HG03039 (cell line): Measurements from ENCODE around the gene PTPRD.

Source experiments
- ATAC-seq: cut with Tn5 transposase; IDR thresholded peaks from one replicate; pipeline ENCODE4 v1.9.1; 2021; ENCODE audit warnings: mild to moderate bottlenecking, moderate library complexity; ENCODE audit not compliant: unreplicated experiment

Gene PTPRD

DNA sequence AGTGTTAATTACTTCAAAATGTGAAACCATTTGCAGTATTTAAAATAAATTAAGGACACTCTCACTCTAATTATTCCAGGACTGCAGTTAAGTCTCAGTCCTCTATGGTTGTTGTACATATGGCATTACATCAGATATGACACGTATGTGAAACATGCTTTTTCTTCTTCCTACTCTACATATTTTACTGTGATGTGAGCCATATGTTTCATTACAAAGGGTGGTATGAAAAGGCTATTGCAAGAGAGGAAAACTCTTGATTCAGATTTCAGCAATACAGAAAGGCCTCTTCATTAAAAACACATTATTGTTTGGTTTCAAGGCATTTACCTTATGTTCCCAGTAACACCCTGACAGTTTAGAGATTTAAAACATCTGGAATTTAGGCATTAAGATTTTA lies 1848.8 kb downstream of the PTPRD start:
- no peak for ATAC-seq

DNA sequence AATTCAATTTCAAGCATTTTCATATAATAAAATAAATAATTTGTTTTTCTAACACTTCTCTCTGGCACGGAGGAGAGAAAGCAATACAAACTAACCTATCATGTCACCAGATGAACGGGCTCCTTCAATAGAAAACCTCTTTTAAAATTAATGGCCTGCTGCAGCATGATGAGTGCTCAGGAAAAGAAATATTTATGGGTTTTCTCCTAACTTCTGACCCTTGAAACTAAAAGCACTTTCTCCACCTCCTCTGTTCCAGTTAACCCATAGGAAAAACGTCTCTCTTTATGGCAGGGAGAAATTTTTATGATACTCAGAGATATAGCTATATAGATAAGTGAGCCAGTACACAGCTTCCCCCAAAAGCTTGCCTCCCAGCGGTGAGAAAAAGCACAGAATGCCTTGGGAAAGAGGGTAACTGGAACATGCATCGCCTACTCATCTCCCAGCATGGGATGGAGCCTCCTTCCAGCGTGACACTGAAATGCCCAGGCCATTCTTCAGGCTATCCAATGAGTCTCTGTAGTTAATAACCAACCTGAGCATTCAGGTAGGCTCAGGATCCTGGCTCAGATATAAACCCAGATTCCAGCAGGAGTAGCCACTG lies 1850.2 kb downstream of the PTPRD start:
- no peak for ATAC-seq

DNA sequence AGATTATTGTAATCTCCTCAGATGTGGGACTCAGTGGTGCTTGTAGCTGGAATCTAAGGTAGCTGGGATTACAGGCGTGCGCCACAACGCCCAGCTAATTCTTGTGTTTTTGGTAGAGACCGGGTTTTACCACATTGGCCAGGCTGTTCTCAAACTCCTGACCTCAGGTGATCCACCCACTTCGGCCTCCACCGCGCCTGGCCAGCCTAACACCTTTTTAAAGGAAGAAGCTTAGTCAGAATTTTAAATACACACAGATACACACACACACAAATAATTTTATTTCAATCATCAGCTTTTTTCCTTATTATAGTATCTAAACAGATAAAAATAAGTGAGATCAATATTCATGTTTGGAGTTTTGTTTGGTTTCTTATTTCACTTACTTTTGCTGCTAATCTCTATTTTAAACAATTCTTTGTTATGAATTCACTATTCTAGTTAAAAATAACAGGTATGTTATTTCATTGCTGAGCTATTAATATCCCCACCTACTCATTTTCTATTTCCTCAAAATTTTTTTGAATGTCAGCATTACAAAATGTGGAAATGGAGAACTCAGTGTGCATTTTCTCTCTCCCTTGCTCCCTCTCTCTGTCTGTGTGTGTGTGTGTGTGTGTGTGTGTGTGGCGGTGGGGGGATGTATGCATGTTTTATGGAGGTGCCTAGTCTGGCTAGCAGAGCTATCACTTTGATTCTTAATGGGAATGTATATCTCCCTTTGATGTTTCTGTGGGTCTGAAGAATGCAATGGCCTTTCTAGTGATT lies 1852.6 kb downstream of the PTPRD start:
- no peak for ATAC-seq

DNA sequence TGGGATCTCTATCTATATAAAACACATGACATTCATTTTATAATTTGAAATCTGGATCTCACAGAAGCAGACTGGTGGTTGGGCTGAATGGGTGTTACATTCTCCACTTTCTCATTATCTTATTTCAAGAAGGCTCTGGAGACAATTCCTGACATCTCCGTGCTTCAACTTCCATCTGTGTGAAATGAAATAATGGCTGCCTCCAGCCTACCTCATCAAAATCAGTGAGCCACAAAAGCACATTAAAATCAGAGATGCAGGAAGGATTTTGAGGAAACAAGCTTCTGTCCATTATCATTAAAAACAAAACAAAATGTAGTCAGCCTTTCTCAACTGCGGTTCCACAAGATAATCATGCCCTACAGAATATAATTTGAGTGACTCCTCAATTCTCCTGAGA lies 1854.9 kb downstream of the PTPRD start:
- no peak for ATAC-seq

DNA sequence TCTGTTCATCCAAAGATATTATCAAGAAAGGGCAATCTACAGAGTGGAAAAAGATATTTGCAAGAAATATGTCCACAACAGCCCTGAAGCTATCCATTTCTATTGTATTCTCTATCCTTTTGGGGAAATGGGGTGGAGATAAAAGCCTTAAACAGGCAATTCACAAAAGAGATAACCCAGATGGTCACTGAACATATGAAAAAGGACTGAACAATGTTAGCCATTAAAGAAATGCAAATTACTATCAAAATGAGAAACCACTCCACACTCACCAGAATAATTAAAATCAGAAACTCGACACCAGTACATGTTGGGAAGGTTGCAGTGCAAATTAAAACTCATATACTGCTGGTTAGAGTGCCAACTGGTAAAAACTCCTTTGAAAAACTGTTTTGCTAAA lies 1858.1 kb downstream of the PTPRD start:
- ATAC-seq, result no peak

DNA sequence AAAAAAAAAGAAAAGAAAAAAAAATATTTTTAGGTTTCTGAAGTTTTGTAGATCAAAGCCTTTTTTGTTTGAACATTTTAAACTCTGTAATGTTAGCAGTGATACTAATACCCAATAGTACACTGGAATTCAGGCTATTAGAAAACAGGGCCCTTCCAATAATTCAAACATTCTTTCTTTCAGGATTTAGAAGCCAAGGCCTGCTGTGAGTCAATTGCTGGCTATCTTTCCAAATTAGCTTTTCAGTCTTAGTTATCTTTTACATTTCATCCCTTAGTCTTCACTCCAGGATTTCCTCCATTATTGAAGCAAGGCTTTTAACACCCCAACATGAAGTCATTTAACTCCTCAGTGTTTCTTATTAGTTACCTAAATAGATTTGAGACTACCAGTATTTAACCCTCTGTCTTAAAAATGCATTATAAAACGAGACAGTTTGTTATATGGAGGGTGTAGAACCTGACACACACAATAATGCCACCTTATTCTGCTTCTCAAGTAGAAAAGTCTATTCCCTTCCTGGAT lies 1861.3 kb downstream of the PTPRD start:
- ATAC-seq, result no peak

DNA sequence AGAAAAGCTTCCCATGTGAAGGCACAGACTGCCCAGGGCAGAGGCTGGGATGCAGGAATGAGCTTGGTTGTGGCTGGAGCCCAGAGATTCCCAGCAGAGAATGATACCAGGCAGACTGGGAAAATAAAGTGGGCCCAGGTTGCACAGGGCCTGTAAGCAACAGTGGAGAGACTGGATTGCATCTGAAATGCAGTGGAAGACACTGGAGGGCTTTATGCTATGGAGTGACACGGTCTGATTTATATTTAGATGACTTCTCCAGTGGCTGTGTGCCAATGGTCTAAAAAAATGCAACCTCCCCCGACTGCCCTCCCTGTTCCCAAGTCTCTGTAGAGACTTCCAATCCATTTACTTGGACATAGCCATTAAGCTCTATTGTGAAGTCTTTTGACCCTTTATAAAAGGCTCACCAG lies 1862.2 kb downstream of the PTPRD start:
- no peak for ATAC-seq

DNA sequence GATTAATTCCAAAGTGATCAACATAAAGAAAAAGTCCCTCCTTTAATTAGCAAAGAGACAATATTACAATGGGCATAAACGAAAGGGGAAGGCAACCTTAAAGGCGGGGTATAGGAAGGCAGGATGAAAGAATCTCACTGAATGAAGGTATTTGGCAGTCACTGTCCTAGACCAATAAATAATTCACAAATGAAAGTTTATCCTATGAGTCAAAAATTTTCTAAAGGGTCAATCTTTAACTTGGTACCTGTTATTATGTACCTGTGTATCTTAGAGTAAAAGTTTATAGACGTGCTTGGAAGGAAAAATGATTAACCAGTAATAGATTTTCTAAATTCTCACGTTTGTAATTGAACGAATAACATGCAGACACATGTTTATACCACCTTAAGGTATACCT lies 1867.5 kb downstream of the PTPRD start:
- ATAC-seq, result no peak

DNA sequence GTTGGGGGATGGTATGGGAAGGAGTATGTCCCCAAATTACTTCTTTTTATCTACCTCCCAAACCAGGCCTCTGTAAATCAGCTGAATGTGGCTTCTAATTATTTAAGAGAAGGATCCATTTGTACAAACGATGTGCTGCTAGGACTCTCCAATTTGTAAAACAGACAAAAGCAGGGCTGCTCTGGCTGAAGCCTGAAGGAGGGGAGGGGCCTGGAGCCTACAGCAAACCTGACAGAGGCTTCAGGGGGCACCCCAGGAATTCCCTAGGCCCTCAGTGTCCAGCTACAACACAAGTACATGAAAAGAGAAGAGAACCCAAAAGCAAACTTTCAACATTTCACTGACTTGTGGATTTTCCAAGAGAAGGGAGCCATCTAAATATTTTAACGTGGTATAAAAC lies 1873.9 kb downstream of the PTPRD start:
- no peak for ATAC-seq

DNA sequence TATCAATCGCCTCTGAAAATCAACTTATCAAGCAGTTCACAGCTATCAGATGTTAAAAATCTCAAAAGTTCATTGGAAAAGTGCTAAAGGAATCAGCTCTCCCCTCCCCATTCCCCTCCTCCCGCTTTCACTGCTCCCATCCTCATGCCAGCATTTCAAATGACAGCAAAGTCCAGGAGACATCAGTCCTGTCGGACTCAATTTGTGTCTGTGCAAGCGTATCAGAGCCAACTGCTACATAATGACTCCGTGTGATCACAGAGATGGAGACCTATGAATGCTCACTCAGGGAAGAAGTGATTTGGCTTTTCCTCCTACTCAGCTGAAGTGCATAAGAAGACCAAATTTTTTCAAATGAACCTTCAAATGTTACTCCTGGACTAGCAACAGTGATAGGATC lies 1876.0 kb downstream of the PTPRD start:
- ATAC-seq, result no peak

DNA sequence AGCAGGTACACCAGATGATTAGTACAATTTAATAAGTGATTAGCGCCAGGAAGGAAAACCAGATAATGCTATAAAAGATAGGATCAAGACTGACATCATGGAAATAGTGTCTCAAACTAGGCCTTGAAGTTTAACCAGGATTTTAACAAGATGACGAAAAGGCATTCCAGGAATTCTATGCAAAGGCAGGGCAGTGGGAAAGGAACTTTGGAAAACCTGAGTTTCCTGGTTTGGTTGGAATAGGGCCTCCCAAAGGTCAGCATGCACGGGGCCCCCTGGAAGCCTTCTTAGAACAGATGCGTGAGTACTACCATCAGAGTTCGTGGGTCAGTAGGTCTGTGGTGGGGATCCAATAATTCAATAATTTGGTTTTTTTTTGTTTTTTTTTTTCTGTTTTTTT lies 1878.0 kb downstream of the PTPRD start:
- ATAC-seq, result no peak

DNA sequence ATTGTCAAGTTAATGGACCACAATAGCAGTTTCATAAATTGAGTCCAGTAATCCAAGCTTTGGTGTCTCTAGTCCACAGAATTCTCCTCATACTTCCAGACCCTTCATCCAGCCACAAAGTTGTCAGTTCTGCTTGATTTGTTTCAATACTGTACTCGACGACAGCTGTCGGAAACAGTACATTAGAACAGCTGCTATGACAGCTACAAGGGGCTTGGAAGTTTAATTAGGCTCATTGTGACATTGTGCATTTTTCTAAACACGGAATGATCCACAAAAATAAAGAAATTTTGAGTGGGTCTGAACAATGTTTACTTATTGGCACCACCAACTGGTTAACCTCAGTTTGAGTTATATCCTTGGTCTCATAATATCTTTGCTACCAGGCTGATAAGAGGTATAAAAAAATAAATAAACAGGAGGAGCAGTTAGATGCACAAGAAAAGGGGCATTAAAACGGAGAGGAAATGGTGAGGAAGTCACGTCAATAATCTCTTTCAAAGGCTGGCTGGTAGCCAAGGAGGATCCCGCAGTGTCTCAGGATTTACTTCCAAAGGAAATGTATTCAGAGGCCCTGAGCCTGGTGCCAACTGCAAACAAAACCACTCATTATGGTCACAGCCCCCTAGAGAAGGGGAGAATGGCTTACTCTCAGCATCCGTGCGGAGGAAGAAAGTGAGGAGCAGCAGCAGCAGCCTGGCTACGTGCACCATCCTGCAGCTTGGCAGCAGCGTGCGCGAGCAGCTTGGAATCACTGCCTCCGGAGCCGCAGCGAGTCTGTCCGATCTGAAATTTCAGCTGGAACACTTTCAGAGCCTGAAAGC lies 1879.5 kb downstream of the PTPRD start:
- ATAC-seq, result no peak

DNA sequence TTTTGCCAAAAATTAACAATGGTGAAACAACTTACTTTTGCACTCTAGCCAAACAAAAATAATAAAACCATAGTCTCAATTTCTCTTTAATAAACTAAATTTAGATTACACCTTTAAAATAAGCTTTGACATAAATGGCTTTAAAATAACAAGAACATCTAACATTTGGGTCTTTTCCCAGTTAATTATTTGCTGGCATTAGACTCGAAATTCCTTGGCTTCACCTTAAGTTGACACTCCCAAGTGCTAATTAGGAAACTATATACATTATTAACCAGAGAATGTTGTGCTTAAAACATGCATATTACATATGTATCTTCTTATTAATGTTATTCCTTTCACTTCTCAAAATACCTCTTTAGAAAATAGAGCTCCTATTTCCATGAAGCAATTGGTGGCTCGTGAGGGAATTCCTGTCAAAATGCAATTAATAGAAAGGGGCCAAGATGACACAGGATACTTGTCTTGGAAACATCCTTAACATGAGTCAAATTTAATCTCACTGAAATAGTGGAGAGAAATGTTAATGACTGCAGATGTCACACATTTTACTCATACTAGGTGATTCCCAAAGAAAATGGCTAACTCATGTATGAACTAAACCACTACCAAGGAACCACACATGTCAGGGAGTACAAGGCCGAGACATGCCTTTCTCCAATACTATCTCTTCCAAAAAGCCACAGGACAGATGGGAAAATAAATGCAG lies 1880.3 kb downstream of the PTPRD start:
- no peak for ATAC-seq

DNA sequence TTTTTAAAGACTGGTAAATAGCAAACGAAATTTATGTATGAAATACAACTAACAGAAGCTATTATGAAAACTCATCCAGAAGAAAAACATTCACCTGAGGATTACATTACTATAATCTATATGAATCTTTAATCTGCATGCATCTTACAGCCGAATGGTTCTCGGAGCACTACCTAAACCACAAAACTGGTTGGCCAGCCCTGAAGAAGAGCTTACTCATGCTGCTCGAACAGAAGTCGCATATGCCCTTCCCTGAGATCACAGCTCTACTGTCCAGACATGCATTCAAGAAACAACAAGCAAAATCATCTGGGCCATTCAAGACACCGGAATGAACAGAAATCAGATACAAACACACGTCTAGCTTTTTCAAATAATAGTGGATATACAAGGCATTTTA lies 1882.2 kb downstream of the PTPRD start:
- ATAC-seq, result no peak

DNA sequence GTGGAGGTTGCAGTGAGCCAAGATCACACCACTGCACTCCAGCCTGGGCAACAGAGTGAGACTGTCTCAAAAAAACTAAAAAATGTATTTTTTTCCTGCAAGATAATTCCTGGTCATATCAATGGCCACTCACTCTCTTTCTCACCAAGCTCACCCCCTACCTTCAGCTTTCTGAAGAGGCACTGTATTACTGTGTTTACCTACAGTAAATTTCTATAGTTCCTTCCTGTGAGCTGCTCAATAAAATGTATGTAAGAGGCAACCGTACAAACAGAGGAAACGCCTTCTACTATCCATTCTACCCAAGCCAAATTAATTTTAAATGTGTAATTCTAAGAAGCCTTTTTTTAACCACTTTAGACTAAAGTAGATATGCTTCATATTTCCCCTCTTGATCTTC lies 1883.9 kb downstream of the PTPRD start:
- no peak for ATAC-seq

DNA sequence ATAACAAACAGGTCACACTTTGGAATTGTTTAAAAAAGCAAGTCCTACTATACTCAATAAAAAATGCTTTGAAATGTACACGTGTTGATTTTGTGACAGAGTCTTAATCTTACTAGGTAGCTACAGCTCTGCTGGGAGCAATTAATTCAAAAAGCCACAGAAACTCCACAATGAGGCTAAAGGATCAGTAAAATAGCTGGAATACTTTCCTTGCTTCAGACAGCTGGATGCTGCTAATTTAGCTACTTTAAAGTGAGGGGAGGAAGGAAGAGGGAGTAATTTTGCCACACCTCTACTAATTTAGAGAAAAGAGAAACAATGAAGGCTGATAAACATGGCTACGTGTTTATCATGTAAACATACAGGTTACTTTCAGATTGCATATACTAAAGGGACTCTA lies 1885.6 kb downstream of the PTPRD start:
- ATAC-seq, result no peak

DNA sequence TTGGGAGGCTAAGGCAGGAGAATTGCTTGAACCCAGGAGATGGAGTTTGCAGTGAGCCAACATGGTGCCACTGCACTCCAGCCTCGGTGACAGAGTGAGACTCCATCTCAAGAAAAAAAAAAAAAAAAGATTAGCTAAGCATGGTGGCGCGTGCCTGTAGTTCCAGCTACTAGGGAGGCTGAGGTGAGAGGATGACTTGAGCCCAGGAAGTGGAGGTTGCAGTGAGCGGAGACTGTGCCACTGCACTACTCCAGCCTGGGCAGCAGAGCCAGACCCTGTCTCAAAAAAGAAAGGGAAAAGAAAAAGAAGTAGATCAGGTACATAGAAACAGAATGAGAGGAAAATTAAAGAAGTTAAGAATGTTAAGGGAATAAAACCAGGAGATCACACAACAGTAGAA lies 1886.1 kb downstream of the PTPRD start:
- ATAC-seq, result no peak

DNA sequence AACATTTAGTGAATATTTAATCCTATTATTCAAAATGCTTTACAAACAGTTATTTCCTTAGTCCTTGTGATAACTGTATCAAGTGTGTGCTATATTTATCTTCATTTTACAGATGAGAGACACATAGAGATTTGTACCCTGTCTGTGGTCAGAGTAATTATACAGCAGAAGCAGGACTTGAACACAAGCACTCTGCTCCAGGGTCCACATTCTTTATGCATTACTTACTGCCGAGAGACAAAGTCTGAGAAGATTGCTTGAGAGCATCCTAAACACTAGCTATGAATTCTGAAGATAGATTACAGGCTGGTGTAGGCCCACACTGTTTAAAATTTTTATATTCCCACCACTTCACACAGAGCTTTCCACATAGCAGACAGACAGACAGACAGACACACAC lies 1887.2 kb downstream of the PTPRD start:
- ATAC-seq, result no peak

DNA sequence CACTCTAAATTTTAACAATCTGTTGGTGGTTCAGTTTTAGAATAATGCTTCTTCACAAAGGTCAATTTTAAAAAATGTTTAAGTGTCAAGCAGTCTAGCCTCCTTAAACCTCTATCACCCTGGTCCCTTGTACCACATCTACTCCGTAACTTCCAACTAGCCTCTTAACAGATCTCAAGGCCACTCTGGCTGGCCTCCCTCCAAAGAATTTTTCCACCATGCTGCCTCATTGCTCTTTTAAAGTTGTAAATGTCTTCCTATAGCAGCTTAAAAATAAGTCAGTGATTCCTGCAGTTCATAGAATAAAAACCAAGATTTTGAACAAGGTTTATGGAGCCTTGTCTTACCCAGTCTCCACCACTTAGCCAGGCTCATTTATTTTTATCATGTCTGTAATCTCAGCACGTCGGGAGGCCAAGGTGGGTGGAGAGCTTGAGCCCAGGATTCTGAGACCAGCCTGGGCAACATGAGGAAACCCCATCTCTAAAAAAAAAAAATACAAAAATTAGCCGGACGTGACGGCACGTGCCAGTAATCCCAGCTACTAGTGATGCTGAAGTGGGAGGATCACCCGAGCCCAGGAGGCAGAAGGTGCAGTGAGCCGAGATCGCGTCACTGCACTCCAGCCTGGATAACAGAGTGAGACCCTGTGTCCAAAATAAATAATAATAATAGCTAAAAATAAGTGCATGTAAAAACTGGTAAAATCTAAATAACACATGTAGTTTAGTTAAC lies 1888.4 kb downstream of the PTPRD start:
- no peak for ATAC-seq

DNA sequence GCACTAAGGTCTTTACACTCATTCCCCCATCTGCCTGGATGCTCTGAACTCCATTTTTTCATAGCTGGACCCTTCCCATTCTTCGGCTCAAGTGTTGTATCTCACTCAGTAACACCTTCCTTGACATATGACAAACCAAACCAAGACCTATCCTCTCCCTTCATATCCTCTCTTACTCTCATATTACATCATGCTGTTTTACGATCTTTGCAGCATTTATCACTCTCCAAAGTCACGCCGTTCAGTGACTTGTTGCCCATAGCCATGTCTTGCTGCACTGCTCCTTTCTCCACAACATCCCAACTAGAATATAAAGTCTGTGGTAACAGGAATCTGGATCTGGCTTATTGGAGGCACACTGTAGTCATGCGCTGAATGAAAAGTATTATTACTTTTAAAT lies 1889.6 kb downstream of the PTPRD start:
- no peak for ATAC-seq
